ENCODE measurements around the gene NUDT10.
"Not testable (repeated sequence)": the region's sequence is repeated elsewhere in the genome, so short reads cannot be mapped to it uniquely, and the experiment has no call there.

The NUDT10 gene

DNA sequence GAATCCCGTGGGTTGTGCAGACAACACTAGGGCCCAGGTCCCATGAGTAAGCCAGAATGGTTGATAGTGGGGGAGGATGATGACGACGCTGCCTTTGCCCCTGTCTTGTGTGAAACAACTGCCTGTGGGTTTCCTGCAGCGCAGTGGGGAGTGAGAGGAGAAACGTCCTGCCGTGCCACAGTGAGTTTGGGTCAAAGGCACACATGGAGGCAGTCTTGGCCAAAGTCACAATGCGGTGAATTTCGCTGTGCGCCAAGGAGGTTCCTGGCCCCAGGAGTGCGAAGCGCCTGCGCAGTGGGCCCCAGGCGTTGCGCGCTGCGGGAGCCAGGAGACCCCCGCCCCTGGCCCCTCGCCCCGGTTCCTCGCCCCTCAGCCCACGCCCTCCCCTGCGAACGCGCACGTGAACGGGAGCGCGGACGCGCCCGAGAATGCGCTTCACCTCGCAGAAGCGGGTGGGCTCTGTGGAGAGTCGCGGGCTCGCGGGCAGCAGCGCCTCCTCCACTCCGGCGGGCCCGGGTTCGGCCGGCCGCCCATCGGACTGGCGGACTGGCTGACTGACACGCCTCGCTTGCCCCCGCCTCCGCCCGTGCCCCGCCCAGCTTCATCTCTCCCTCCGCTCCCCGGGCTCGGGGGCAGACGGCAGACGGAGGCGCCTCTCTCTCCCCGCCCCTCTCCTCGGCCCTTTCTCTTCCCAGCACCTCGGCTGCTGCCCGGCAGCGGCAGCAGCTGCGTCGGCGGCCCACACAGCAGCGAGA is at the start of gene NUDT10:
NUDT10 (plus strand) TSS at position 635 of the 755 bp plus-strand sequence. CDS start 144 bp downstream, outside the sequence.
- Histone ChIP-seq H3K27ac (no peak within 1 kb of the TSS), H3K9ac (ENCODE audit: insufficient read length) (peak within 1 kb of the TSS; percentile 45), H3K9me3 (ENCODE audit: low read depth, low read length) (no peaks in the 10 kb centered on the region), H3K36me3 (ENCODE audit: insufficient read depth, low read length) (no peaks in the 10 kb centered on the region), H3K4me3 (peak within 1 kb of the TSS; percentile 78)
- DNase-seq (ENCODE audit: low read depth, low spot score), result no peak
- TF ChIP-seq POLR2AphosphoS5 (IDR thresholded peaks at IDR 0.05; ENCODE audit: borderline replicate concordance, low read depth, low read length), result no peak
- no peak for TF ChIP-seq FOXP2 (optimal IDR thresholded peaks at IDR 0.05; ENCODE audit: control extremely low read depth, extremely low read length, insufficient read depth)
- TF ChIP-seq EZH2 (IDR thresholded peaks at IDR 0.05), result no peak

DNA sequence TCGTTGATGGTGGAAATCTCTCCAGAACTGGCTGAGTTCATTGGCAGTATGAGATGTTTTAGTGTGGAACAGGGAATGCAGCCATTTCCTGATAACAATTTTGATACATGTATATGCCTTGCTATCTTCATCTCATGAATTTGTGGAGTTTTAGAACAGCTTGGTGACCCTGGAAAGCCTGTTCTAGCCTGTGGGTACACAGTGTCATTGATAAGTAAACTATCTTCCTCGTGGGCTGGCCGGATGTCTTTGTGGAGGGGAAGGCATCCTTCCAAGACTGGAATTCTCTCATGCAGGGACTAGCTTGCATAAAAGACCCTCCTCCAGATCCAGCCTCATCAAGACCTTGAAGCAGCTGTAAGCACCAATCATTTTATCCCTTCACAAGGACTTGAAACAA is 40.2 kb upstream of the NUDT10 start:
- no peak for DNase-seq (ENCODE audit: low read depth, low spot score)
- H3K9ac ChIP-seq (ENCODE audit: insufficient read length), result no peak overlapping the region
- no peak for TF ChIP-seq FOXP2 (optimal IDR thresholded peaks at IDR 0.05; ENCODE audit: control extremely low read depth, extremely low read length, insufficient read depth)
- TF ChIP-seq POLR2AphosphoS5 (IDR thresholded peaks at IDR 0.05; ENCODE audit: borderline replicate concordance, low read depth, low read length), result no peak
- TF ChIP-seq EZH2 (IDR thresholded peaks at IDR 0.05), result no peak
- no peaks in the 10 kb centered on the region for H3K36me3 ChIP-seq (ENCODE audit: insufficient read depth, low read length)
- no peak overlapping the region for H3K27ac ChIP-seq
- no peak overlapping the region for H3K4me3 ChIP-seq
- H3K9me3 ChIP-seq (ENCODE audit: low read depth, low read length), result no peaks in the 10 kb centered on the region

DNA sequence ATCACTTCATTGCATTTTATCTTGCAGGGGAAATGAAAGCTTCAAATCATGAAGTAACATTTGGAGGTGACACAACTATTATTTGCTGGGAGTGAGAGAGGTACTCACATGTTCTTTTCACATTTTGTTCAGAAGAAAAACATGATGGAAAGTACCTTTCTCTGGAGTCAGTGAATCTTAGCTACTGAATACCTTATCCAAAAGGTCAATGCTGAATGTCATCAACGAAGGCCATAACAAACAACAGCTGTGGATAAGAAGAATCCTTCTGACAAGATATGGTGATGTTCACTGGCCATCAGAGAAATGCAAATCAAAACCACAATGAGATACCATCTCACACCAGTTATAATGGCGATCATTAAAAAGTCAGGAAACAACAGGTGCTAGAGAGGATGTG is 36.5 kb upstream of the NUDT10 start:
- Histone ChIP-seq H3K9ac (ENCODE audit: insufficient read length) (no peak overlapping the region), H3K9me3 (ENCODE audit: low read depth, low read length) (no peaks in the 10 kb centered on the region), H3K27ac (no peak overlapping the region), H3K36me3 (ENCODE audit: insufficient read depth, low read length) (no peaks in the 10 kb centered on the region), H3K4me3 (no peak overlapping the region)
- no peak for DNase-seq (ENCODE audit: low read depth, low spot score)
- TF ChIP-seq FOXP2 (optimal IDR thresholded peaks at IDR 0.05; ENCODE audit: control extremely low read depth, extremely low read length, insufficient read depth), result no peak
- TF ChIP-seq EZH2 (IDR thresholded peaks at IDR 0.05), result no peak
- no peak for TF ChIP-seq POLR2AphosphoS5 (IDR thresholded peaks at IDR 0.05; ENCODE audit: borderline replicate concordance, low read depth, low read length)

DNA sequence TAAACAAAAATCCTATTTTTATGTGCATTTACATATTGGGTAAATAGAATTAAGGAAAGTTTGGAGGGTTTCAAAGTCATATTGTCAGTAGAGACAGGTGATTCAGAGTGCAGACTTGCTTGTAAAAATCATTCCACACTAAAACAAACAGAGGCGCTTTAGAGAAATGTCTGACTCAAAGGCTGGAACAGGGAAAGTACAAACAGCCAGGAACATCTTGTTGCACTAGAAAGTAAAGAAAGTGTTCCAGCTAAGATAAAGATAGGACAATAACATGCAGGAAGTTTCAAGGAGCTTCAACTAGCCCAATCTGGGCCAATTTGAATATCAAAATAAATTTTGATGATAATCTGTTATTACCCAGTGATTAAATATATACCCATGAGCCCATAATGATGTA is 16.4 kb upstream of the NUDT10 start:
- no peaks in the 10 kb centered on the region for H3K36me3 ChIP-seq (ENCODE audit: insufficient read depth, low read length)
- H3K9me3 ChIP-seq (ENCODE audit: low read depth, low read length), result no peaks in the 10 kb centered on the region
- TF ChIP-seq FOXP2 (optimal IDR thresholded peaks at IDR 0.05; ENCODE audit: control extremely low read depth, extremely low read length, insufficient read depth), result no peak
- no peak for TF ChIP-seq POLR2AphosphoS5 (IDR thresholded peaks at IDR 0.05; ENCODE audit: borderline replicate concordance, low read depth, low read length)
- no peak for TF ChIP-seq EZH2 (IDR thresholded peaks at IDR 0.05)
- DNase-seq (ENCODE audit: low read depth, low spot score), result no peak
- no peak overlapping the region for H3K9ac ChIP-seq (ENCODE audit: insufficient read length)
- no peak overlapping the region for H3K4me3 ChIP-seq
- H3K27ac ChIP-seq, result no peak overlapping the region

DNA sequence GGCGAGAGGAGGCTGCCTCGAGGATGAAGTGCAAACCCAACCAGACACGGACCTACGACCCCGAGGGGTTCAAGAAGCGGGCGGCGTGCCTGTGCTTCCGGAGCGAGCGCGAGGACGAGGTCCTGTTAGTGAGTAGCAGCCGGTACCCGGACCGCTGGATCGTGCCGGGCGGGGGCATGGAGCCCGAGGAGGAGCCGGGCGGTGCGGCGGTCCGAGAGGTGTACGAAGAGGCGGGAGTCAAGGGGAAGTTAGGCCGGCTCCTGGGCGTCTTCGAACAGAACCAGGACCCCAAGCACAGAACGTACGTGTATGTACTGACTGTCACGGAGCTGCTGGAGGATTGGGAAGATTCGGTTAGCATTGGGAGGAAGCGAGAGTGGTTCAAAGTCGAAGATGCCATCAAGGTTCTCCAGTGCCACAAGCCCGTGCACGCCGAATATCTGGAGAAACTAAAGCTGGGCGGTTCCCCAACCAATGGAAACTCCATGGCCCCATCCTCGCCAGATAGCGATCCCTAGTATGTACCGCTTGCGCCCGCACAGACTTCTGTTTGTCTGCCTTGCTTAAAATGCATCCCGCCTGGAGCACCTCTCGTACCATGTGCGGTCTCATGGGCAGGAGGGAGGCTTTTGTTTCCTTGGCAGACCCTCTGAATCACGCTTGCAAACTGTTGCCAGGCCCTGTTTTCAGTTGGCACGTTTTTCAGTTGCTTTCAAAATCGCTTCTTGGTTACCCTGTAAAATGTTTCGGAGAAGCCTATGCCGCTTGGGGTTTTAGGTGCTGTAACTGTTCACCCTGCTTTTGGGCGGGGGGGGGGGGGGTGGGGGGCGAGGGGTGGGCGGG is 542 bp downstream of the NUDT10 start:
- peak overlapping the region; percentile 78 for H3K4me3 ChIP-seq
- H3K9me3 ChIP-seq (ENCODE audit: low read depth, low read length); DNase-seq (ENCODE audit: low read depth, low spot score); H3K27ac ChIP-seq; H3K36me3 ChIP-seq (ENCODE audit: insufficient read depth, low read length): not testable (repeated sequence)
- H3K9ac ChIP-seq (ENCODE audit: insufficient read length), result peak overlapping the region; percentile 45

DNA sequence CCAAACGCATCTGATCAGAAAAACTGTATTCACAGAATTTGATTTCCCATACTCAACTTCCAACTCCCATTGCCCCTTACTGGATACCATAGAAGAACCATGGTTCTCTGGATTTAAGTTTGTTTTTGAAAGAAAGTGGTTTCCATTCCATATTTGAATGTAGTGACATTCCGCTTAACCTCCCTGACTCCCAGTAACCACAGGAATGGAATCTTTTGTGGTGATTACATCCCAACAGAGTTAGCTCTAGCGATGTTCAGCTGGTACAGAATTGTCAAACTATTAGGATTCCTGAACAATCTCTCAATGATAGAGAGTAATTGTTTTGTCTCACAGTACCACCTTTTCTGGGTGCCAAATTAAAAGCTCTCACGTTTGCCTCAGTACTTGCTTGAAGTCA is 1.7 kb downstream of the NUDT10 start:
- Histone ChIP-seq H3K4me3 (peak overlapping the region; percentile 72), H3K9me3 (ENCODE audit: low read depth, low read length) (no peaks in the 10 kb centered on the region), H3K27ac (no peak overlapping the region), H3K36me3 (ENCODE audit: insufficient read depth, low read length) (no peaks in the 10 kb centered on the region), H3K9ac (ENCODE audit: insufficient read length) (no peak overlapping the region)
- DNase-seq (ENCODE audit: low read depth, low spot score), result no peak
- TF ChIP-seq FOXP2 (optimal IDR thresholded peaks at IDR 0.05; ENCODE audit: control extremely low read depth, extremely low read length, insufficient read depth) (no peak), POLR2AphosphoS5 (IDR thresholded peaks at IDR 0.05; ENCODE audit: borderline replicate concordance, low read depth, low read length) (no peak), EZH2 (IDR thresholded peaks at IDR 0.05) (no peak)

DNA sequence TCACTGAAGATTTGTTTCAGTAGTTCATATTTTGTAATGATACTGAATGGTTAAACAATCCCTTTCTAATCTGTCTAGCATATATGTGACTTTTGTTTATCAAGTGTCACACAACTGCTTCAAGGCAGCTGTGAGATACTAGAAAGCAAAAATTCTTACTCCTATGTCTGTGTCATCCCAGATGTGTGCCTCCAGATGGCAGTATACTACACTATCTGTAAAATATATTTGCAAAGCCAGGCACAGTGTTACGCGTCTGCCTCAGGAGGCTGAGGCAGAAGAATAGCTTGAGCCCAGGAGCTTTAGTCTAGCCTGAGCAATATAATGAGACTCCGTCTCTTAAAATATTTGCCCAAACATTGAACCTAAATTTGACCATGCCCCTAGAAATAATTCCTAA is 4.0 kb downstream of the NUDT10 start:
- no peak overlapping the region for H3K4me3 ChIP-seq
- no peaks in the 10 kb centered on the region for H3K36me3 ChIP-seq (ENCODE audit: insufficient read depth, low read length)
- no peak overlapping the region for H3K9ac ChIP-seq (ENCODE audit: insufficient read length)
- no peaks in the 10 kb centered on the region for H3K9me3 ChIP-seq (ENCODE audit: low read depth, low read length)
- H3K27ac ChIP-seq, result no peak overlapping the region
- peak; percentile 14 for DNase-seq (ENCODE audit: low read depth, low spot score)
- no peak for TF ChIP-seq FOXP2 (optimal IDR thresholded peaks at IDR 0.05; ENCODE audit: control extremely low read depth, extremely low read length, insufficient read depth)
- TF ChIP-seq EZH2 (IDR thresholded peaks at IDR 0.05), result no peak
- no peak for TF ChIP-seq POLR2AphosphoS5 (IDR thresholded peaks at IDR 0.05; ENCODE audit: borderline replicate concordance, low read depth, low read length)

DNA sequence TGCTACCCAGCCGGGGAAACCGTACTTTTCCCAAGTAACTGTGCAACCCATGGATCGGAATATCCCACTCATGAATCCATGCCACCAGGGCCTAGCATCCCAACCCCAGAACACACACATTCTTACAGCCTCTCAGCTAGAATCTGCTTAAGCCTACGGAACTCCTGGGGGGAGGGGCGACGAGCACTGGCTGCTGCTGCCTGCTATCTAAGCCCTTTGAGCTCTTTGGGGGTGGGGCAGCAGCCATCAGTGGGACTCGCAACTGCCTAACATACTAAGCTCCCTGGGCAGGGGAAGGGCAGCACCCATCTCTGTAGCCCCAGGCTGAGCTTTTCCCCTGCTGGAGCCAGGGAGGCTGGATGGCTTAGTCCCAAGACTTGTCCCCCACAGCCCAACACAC is 28.6 kb downstream of the NUDT10 start:
- DNase-seq (ENCODE audit: low read depth, low spot score), result no peak
- TF ChIP-seq EZH2 (IDR thresholded peaks at IDR 0.05) (no peak), POLR2AphosphoS5 (IDR thresholded peaks at IDR 0.05; ENCODE audit: borderline replicate concordance, low read depth, low read length) (no peak), FOXP2 (optimal IDR thresholded peaks at IDR 0.05; ENCODE audit: control extremely low read depth, extremely low read length, insufficient read depth) (no peak)
- Histone ChIP-seq H3K9me3 (ENCODE audit: low read depth, low read length) (no peaks in the 10 kb centered on the region), H3K27ac (no peak overlapping the region), H3K9ac (ENCODE audit: insufficient read length) (no peak overlapping the region), H3K4me3 (no peak overlapping the region), H3K36me3 (ENCODE audit: insufficient read depth, low read length) (no peaks in the 10 kb centered on the region)
